Transverse colon (tissue), 3 donors: ENCODE measurements around the gene BLOC1S6.
"Not testable (repeated sequence)": the region's sequence is repeated elsewhere in the genome, so short reads cannot be mapped to it uniquely, and the experiment has no call there.

Experiments
- CTCF ChIP-seq, 5 experiments: fragments of 200-600 bp in 3 of 5; fragments of 450-650 bp in 2 of 5; sonication (generic) in 3 of 5; IDR thresholded peaks; 1 replicate in 2 of 5; 2 replicates in 3 of 5; pipeline ENCODE4 v1.5.1; 2016 to 2017; ENCODE audit warnings: antibody characterized with exemption in 5 of 5, inconsistent platforms in 3 of 5, mild to moderate bottlenecking in 2 of 5, moderate library complexity in 1 of 5
- POLR2A ChIP-seq: fragments of 450-650 bp; IDR thresholded peaks from one replicate; pipeline ENCODE4 v1.6.1; 2016; ENCODE audit warnings: antibody characterized with exemption, mild to moderate bottlenecking, moderate library complexity

- not testable (repeated sequence) for TF ChIP-seq CTCF (IDR thresholded peaks at IDR 0.05); POLR2A
These were observed 62.8 kb downstream of the BLOC1S6 start for GRCh38 chr15:45650007-45650406.
